NCI-H82 (cell line): ENCODE measurements around the gene BBX.
"Not testable (repeated sequence)": the region's sequence is repeated elsewhere in the genome, so short reads cannot be mapped to it uniquely, and the experiment has no call there.

Experiments used
- DNase-seq: peaks from one replicate; lab custom pipeline; 2025; lab: John Stamatoyannopoulos, UW

BBX gene

DNA sequence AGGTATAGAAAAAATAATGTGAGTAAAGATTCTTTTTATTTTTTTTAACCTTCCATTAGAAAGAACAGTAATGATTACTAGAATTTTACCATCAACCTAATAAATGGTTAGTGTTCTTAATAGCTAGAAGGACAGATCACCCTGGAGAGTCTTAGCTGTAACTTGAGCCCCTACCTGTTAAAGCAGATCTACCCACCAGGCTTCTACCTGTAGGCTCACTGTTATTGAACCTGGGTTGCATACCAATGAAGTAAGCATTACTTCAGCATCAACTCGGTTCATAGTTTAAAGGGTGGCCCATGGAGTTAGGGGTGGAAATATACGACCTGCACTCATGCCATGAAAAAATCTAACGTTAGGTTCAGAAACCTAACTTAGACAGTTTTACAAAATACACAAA lies 280.4 kb downstream of the BBX start:
- no peak for DNase-seq

DNA sequence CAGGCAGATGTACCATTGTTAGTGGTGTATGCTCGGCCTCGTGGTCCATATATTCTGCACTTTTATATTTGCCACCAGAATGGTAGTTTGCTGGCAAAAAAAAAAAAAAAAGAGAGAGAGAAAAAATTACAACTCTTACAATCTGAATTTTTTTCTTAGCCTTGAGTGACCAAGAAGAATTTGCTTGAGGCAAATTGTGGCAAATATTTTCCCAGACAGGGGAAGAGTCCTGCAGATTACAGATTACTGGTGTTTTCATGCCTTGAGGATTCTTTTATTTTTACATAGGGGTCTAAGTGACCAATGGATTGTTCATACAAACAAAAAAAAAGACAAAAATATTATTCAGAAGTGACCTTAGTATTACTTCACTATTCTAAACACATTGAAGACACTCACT lies 283.3 kb downstream of the BBX start:
- DNase-seq: no peak

DNA sequence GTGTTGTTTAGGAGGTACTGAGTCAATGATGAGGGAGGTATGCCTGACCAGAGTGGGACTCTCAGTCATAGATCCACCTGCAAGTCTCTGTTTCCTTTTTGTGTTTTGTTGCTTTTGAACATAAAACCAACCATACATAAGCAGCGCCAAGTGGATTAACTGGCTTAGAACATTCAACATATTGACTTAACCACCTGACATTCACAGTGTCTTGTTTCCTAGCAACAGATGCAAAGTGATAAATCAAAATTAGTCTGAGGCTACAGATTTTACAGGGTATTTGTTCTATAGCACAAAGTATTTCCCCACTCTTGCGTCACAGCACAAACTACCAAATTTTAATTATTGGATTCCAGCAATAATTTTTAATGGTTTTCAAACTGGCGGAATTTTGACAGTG lies 283.8 kb downstream of the BBX start:
- DNase-seq: peak; percentile 95

DNA sequence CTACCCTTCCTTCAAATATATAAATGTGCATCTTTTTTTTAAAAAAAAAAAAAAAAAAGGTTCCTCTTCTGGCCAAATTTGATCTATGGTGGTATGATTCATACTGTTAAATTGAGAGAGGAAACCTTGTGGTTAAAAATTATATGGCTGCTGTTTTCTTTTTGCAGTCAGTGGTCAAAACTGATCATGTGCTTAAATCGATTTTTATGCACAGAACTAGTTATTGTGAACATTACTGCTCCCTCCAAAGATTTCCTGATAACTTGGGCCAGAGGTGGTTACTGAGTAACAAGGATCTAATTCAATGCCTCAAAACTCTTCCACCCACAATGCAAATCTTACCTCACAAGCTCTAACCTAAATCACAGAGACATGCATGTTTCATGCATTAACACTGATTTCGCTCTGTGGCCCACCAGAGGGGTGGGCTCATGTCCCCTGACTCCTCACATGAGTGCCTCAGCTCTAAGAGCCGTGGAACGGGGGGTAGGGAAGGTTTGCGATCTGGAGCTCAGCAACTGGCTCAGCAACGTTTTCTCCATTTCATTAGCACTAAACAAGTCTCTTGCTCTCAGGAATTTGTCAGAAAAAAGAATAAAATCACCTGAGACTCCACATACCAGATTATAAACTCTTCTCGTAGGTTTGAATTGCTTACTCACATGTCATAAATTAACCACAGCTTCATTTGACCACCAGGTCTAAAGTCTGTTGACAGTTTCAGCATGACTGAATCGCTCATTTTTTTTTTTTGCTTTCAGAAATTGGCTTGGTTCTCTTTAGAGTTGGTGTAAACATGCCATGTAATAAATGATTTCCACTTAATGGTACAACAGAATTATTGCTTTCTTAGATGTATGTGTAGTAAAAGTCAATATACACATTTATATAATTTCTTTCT lies 287.7 kb downstream of the BBX start:
- no peak for DNase-seq

DNA sequence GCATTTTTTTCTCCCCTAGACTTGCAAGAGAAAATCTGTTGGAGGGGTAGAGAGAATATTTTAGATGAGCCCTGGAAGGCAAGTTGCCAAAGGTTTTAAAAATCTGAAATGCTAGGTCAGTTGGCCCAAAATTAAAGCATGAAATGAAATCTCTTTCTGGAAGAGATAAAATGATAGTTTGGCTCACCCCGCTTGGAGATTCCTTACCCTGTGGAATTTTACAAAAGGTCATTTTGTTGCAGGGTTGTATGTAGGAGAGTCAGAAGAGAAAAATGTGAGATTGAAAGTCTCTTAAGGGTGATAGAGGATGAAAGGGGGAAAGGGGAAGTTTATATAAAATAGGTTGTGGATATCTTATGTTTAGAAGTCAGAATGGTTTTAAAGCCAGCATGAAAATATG lies 290.3 kb downstream of the BBX start:
- no peak for DNase-seq

DNA sequence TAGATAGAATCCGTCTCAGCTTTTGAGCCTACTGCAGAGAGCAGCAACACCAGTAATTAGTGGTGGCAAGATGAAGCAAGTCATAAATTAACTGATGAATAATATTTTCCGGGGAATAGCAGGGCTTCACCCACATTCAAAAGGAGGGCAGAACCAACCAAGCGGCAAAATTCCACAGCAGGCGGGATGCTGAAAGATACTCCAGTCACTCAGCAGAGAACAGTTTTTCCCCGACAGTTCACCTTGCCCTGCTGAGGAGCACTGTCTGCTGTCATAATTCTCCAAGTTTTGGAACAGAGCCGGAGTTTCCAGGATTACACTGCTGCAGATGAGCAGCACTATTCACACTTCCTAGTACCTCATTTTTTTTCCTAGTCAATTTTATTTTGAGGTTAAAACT lies 293.3 kb downstream of the BBX start:
- DNase-seq: no peak

DNA sequence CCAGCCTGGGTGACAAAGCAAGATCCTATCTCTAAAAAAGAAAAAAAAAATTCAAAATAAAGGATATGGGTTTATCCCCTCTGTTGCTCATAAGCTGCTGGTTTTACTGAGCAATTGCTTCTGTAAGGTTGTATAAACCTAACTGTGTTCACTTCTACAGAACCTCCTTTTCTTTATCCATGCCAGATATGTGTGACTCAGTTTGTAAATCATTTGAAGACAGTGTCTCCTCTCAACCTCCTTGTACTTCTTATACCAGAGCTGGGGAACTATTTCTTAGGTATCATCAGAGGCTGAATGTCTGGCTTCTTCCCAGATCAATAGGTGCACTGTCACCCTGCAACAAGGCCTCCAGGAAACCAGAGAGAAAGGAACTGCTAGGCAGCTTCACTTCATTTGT lies 294.3 kb downstream of the BBX start:
- no peak for DNase-seq

DNA sequence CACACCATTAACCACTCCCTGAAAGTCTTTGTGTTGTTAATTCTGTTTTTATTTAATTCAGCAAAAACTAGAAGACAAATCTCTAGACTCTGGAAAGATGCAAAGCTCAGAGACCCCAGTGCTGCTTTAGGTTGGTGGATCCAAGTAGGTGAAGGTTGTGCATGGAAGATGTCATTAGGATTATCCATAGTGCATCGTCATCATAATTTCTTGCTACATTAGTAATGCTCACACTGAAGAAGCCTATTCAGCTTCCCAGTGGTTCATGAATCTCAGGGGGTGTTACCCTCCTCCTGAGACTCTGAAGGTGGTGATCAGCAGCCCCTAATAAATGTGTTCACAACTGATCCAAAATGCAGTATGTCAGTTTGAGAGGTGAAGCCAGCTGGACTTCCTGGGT lies 295.3 kb downstream of the BBX start:
- DNase-seq: no peak

DNA sequence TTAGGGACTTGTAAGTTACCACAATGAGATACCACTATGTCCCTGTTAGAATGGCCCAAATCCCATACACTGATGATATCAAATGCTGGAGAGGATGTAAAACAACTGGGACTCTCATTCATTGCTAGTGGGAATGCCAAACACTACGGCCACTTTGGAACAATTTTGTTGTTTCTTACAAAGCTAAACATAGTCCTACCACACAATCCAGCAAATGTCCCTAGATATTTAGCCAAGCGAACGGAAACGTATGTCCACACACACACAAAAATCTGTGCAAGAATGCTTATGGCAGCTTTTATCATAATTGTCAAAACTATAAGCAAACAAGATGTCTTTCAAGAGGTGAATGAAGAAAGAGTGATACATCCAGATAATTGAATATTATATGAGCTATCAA lies 296.9 kb downstream of the BBX start:
- DNase-seq: no peak

DNA sequence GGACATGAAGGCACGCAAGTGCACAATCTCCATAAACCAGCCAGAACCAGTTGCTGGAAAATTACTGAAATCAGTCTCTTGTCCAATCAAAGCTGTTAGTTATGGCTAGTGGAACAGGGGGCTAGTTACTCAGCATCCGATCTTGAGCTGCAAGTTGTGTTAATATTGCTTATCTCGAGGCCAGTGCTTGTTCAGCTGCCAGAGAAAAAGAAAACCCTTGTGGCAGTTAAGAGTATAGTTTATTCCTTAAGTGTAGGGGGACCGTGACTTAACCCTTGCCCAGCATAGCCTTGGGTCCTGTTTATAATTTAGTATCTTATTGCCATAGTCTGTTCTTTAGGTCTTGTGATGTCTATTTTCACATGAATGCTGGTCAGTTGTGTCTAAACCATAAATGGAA lies 299.5 kb downstream of the BBX start:
- no peak for DNase-seq

DNA sequence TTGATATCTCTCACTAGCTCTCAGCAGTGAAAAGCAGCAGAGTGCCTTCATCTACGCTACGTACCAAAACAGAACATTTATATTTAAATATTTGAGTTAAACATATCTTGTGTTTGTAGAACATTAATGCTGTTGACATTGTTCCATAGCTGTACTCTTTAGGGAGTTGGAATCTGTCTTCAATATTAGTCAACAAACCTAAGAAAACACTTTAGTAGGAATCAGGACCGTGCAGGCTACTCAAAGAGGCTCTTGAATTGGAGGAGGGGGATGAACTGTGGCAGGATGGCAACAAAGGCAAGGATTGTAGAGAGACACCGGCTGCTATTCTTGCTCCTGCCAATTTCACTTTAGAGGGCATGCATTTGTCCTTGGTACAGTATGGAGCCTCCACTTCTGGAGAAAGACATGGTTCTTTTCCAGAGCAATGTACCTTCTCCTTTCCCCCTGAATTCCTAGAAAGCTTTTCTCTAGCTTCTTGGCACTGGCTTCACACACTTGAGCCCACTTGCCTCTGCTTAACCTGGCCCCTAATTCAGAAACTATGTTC lies 302.1 kb downstream of the BBX start:
- DNase-seq: no peak

DNA sequence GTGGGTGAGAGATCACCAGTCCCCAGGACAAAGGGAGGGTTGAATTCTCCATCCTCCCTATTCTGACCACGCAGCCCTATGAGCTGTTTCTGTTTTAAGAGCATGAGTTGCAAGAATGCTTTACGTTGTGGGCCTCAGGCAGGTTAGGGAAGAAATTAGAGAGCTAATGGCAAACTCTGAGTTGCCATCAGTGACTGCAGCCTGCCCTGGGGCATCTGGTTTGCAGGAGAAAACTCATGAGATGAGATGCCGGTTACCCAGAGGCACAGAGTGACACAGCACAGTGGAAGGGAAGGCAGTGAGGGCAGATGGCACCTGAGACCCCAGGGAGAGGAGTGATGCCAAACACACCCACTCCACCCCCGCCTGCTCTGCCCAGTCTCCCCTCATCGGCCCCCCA lies 302.8 kb downstream of the BBX start:
- no peak for DNase-seq

DNA sequence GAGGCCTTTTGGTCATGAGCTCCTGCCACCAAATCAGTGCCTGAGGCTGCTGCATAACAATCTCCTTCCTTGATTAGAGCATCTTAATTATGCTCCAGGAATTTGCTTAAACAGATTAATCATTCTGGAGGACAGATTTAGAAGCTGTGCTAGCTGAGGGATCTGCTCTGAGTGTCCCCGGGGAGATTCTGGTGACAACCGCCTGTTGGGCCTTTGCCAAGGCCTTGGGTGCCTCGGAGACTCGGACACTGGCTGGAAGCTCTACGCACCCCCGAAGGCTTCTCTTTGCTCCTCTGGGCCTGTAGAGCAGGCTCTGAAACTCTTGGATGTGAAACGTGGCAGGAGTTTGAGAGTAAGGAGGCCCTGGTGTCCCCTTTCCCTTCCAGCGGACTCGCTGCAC lies 304.0 kb downstream of the BBX start:
- peak; percentile 86 for DNase-seq

DNA sequence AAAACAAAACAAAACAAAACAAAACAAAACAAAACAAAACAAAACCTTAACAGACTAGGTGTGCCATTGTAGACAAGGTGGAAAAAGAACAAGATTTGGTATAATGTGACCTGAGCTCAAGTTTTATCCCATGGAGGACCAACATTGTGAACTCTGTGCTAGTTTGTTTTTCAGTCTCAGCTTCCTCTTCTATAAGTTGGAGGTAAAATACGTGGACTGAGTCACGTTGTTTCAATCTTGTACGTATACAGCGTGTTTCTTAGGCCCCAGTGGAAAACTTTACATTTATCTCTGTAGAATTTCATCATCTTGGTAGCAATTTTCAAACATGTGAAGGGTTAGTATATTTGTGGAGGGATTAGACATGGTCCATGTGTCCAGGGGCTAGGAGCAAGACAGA lies 306.4 kb downstream of the BBX start:
- DNase-seq: no peak

DNA sequence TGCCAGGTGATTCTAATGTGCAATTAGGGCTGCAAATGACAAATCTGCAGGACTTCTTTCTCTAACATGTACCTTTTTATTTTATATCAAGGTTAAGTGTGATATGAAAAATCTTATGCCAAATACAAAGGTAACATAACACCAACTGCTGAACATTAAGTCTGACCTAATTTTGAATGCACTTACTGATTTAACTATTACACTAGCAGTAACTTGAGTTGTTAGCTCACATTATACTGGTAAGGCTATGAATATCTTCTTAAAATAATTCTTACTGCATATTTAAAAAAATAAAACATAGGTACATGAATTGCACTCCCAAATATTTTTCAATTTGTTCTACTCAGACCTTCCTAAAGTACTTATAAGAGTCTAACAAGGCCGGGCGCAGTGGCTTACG lies 308.8 kb downstream of the BBX start:
- no peak for DNase-seq

DNA sequence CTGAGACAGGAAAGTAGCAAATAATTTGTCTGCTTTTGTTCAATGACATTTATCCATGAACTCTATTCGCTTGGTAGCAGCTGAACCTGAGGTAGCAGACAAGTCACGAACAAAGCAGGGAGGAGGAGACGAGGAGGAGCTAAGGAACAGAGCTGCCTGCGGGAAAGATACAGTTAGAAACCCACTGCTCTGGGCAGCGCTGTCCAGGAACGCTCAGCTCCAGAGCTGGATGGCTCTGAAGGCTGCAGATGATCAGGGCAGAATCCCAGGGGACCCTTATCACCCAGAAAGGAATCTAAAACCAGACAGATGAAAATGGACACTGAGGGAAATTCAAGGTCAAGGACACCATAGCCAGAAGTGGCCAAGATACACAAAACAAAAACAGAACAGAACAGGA lies 310.3 kb downstream of the BBX start:
- DNase-seq: no peak

DNA sequence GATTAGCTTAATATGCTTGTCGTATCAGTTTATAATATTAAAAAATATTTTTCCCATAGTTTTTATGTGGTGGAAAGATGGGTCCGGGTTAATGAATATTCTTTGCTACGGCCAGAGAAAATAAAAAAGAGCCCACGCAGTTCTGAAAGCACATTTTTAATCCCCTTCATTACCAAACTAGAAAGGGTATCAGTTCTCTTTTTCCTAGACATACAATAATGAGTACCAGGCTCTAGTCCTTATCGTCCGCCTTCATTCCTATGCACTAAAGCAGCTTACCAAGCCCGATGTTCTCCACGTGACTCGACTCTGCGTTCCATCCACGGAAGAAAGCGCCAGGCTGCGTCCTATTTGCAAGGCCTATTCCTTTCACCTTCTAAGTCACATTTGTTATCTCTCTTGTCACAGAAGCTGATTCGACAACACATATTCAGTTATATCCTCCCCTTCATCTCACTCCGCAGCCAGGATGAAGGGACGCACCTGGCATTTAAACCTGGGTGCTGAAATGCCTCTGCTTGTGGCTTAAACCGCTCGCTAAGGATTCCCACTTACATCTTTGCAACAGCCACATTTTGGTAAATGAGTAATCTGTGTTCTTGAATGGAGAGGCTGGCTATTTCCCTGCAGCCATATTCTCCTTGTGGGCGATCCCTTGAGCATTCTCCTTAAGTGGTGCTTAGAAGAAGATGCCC lies 311.1 kb downstream of the BBX start:
- no peak for DNase-seq

DNA sequence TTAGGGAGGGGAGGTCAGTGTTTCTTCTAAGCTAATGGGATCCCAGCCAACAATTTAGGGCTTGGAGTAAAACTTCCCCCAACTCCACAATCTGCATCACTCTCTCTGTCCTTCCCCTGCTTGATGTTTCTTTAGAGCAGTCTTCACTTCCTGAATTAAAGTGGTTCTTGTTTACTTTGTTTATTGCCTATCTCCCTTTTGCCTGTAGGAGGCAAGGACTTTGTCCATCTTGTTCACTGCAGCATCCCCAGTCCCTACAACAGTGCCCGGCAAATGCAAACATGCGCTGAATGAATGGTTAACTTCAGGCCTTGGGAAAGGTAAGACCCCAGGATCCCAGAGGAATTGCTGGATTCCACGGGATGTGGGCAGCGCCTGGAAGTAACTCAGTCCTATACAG lies 312.2 kb downstream of the BBX start:
- not testable (repeated sequence) for DNase-seq

DNA sequence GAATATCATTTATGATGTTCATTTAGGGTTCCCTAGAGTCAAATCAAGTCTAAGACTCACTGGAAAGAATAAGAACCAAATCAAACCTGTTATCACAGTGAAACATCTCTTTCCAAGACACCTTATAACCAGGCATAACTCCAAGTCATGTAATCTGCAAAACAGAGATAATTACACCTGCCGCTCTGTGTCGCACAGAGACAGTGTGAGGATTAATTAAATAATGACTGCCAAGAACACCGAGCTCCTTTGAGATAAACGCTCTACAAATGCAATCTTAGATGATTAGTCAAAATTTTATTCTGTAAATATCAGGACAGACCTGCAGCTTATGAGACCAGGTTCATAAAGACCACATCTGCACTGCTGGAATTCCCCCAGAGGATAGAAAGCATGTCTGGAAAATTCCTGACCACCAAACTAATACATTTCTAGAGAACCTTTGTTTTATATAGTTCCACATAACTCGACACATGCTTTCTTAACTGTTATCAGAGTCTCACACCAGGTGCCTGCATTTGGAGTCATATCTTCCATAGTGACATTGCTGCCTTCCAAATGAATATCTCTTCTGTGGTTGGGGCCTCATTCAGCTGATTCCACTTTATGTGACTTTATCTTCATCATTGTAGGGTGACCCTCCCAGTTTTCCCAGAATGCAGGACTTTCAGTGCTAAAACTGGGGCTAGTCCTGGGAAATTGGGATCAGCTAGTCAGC lies 315.3 kb downstream of the BBX start:
- DNase-seq: no peak

DNA sequence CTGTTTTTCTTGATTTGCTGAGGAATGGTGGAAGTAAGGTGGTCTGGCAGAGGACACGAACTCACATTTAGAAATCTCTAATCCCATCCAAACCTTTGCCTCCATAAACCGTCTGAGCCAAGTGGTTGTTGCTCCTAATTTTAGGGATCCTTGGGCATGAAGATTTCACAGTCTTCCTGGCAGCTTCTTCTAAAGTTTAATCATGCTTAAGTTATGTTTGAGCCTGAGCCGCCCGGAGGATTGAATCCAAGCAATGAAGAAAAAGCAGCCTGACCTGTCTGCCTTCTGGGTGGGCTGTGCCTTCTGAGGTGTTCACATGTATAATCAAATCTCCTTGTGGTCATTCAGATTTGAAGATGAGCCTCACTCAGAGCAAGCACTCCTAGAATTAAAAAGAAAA lies 319.1 kb downstream of the BBX start:
- no peak for DNase-seq

DNA sequence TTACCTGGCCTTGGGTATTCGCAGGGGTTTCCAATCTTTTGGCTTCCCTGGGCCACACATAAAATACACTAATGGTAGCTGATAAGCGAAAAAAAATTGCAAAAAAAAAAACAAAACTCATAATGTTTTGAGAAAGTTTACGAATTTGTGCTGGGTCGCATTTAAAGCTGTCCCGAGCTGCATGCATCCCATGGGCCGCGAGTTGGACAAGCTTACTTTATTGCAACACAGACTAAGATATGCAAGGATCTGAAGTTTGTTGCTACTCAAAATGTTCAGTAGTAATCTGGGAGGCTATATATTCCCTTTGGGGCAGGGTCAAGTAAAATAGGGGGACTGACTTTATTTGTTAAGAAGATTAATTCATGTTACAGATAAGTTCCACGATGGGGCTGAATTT lies 320.2 kb downstream of the BBX start:
- no peak for DNase-seq

DNA sequence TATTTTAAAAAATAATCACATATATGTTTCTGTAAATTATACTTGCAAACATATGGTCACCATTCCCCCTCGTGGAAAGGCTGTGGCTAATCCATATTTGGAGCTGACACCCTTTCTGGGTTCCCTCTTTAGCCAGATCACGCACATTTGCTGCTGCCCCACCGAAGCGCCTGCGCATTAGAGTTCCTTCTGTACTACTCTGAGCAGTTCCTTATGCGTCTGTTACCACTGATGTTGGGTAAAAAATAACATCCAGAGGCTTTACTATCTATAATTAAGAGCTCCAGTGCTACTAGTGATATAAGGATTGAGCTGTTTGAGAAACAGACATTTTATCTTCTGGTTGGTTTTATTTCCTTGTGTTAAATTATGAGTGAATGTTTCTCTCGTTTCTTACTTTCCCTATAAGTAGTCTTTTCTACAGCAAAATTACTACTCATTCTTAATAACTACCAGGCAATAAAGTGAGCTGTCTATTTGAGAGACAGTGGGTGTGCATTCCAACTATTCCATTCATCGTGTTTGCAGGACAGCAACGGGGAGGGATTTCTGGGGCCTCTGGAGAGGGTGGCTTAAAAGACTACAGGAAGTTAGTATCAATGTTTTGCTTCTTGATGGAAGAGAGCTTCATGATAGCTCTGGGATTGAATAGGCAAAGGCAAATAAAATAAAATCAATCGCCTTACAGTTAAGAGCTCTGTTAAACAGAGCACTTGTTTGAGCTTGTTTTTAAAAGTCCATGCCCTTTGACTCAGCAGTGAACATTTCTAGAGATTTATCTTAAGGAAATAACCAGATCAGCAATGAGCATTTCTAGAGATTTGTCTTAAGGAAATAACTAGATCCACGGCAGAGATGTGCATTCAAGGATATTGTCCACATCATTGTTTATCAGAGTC lies 322.9 kb downstream of the BBX start:
- no peak for DNase-seq
